K562 (cell line): ENCODE measurements around the gene TIPARP. TPM values are rescaled to one million over a fixed set of nuclear protein-coding genes. Genes with fewer than 3 reads are reported as not detected.
A peak's percentile ranks its signal among the peaks of the same experiment; 100 is the strongest.

Source experiments
- ATF1 ChIP-seq, 2 experiments: fragments of 450-650 bp in 1 of 2; IDR thresholded peaks; 2 replicates each; pipeline ENCODE4 v1.6.1; 2016; ENCODE audit warnings: missing compliant biosample characterization in 1 of 2, missing genetic modification characterization in 1 of 2
- BCL6 ChIP-seq: fragments of 250-450 bp; sonication (Bioruptor Pico); IDR thresholded peaks from 2 replicates; pipeline ENCODE4 v1.4.0; 2020
- C11orf30 ChIP-seq: fragments of 450-650 bp; IDR thresholded peaks from 2 replicates; pipeline ENCODE4 v1.6.1; 2016; ENCODE audit warnings: low read depth, mild to moderate bottlenecking
- CLOCK ChIP-seq: fragments of 250-450 bp; sonication (Bioruptor Pico); IDR thresholded peaks from 2 replicates; pipeline ENCODE4 v1.4.0; 2020; ENCODE audit warnings: mild to moderate bottlenecking, moderate library complexity, borderline replicate concordance
- DPF2 ChIP-seq: fragments of 450-650 bp; IDR thresholded peaks from 2 replicates; pipeline ENCODE4 v1.6.1; 2016
- HMBOX1 ChIP-seq: sonication (generic); IDR thresholded peaks from 2 replicates; pipeline ENCODE4 v1.6.1; 2016
- JUND ChIP-seq, 2 experiments: IDR thresholded peaks; 2 replicates in 1 of 2; 3 replicates in 1 of 2; pipeline ENCODE4 v1.6.1; 2011; ENCODE audit warnings: borderline replicate concordance in 2 of 2, low read depth in 2 of 2, low read length in 2 of 2, improper control_type of control experiment in 1 of 2, missing biosample characterization in 1 of 2, missing genetic modification characterization in 1 of 2, missing genetic modification reagents in 1 of 2
- MEF2D ChIP-seq: conservative IDR thresholded peaks from 2 replicates; pipeline ENCODE4 v1.6.1; 2016; ENCODE audit warnings: low read depth, missing genetic modification characterization, missing compliant biosample characterization
- MYNN ChIP-seq, 2 experiments: sonication (generic); formaldehyde crosslinking in 1 of 2; IDR thresholded peaks; 2 replicates each; pipeline versions ENCODE4 v1.5.0 to v1.6.1; 2016 to 2020; ENCODE audit warnings: antibody characterized with exemption in 1 of 2, missing genetic modification reagents in 1 of 2
- NFE2 ChIP-seq: IDR thresholded peaks from 2 replicates; pipeline ENCODE4 v1.6.1; 2014; ENCODE audit warnings: antibody characterized with exemption, low read depth
- NFIC ChIP-seq: fragments of 450-650 bp; IDR thresholded peaks from 2 replicates; pipeline ENCODE4 v1.6.1; 2017; ENCODE audit warnings: mild to moderate bottlenecking, inconsistent platforms
- NR2C2 ChIP-seq, 2 experiments: fragments of 200-800 bp in 1 of 2; sonication (Bioruptor generic) in 1 of 2; sonication (generic) in 1 of 2; formaldehyde crosslinking in 1 of 2; IDR thresholded peaks; 2 replicates each; pipeline versions ENCODE4 v1.6.1 to v1.8.0; 2016 to 2022; ENCODE audit warnings: mild to moderate bottlenecking in 1 of 2, missing compliant biosample characterization in 1 of 2, missing genetic modification characterization in 1 of 2, missing genetic modification reagents in 1 of 2
- SRF ChIP-seq, 2 experiments: fragments of 250-450, 450-650 bp in 1 of 2; sonication (Bioruptor Pico) in 1 of 2; sonication (generic) in 1 of 2; formaldehyde crosslinking; IDR thresholded peaks; 2 replicates each; pipeline versions ENCODE4 v1.5.0 to v1.5.1; 2020 to 2022; ENCODE audit warnings: mild to moderate bottlenecking in 1 of 2, missing genetic modification reagents in 1 of 2
- polyA plus RNA-seq, 8 experiments: library from polyadenylated mRNA; depleted of rRNA in 4 of 8; stranded (reverse) in 5 of 8; unstranded in 3 of 8; fragments of >200 nt; fragmentation: Nextera tagmentation in 2 of 8; fragmentation: Illumina TruSeq in 1 of 8; extraction: Ambion mirVana in 2 of 8; extraction: Trizol in 1 of 8; gene quantifications; 2 replicates each; pipeline versions ENCODE4 v1.2.1 to v1.2.3, GENCODE V29; 2011 to 2014; ENCODE audit warnings: inconsistent platforms in 1 of 8, missing spikeins in 1 of 8
- total RNA-seq, 7 experiments: library from RNA; depleted of rRNA in 6 of 7; stranded (reverse); fragments of >200 nt in 6 of 7; fragmentation: Illumina TruSeq in 2 of 7; extraction: Trizol in 2 of 7; gene quantifications; 2 replicates each; pipeline versions ENCODE4 v1.2.1 to v1.2.3, GENCODE V29; 2011 to 2021; ENCODE audit warnings: low replicate concordance in 1 of 7

The TIPARP gene
- total and polyA plus RNA-seq, 9 of the 15 experiments (the other 6 are each of a cell fraction or from before 2014, with no cell fraction given), result 2.4 to 29.4 (median 15.1) TPM

- TF ChIP-seq NR2C2 (CRISPR knock-in tag; IDR thresholded peaks at IDR 0.05) (no peak), NR2C2 (tag; IDR thresholded peaks at IDR 0.05) (0 out of 2 replicates have a peak, but pooled peaks have one; percentile 21), HMBOX1 (peak; percentile 58), MEF2D (no peak), DPF2 (0 out of 2 replicates have a peak, but pooled peaks have one; percentile 33), BCL6 (CRISPR knock-in tag) (no peak), MYNN (IDR thresholded peaks at IDR 0.05) (no peak), MYNN (CRISPR knock-in tag; IDR thresholded peaks at IDR 0.05) (no peak), SRF (CRISPR knock-in tag; IDR thresholded peaks at IDR 0.05) (no peak), C11orf30 (peak; percentile 65), NFE2 (peak; percentile 70), CLOCK (CRISPR knock-in tag) (no peak), JUND (IDR thresholded peaks at IDR 0.05; ENCODE audit: borderline replicate concordance, low read depth, low read length) (no peak), JUND (tag; IDR thresholded peaks at IDR 0.05; ENCODE audit: borderline replicate concordance, low read depth, low read length) (0 out of 3 replicates have a peak, but pooled peaks have one; percentile 21), ATF1 (CRISPR knock-in tag; IDR thresholded peaks at IDR 0.05) (no peak), ATF1 (tag; IDR thresholded peaks at IDR 0.05) (no peak), NFIC (peak; percentile 66)
Measured at GRCh38 chr3:156635973-156636372, 38.4 kb upstream of the TIPARP start (continued).
